ENCODE results near the gene ATP6V0A4. TPM values are rescaled to one million over a fixed set of nuclear protein-coding genes. Genes with fewer than 3 reads are reported as not detected.

ATP6V0A4 gene
- total RNA-seq, 1 donor from 2014 or later = 11.5 TPM

GRCh38 chr7:138662076-138662990 lies 135.7 kb downstream of the ATP6V0A4 start:
- no peak for DNase-seq (ENCODE audit: low read depth)

- DNase-seq (ENCODE audit: low read depth) = peak; percentile 16
Measured at GRCh38 chr7:138661069-138661635, 136.8 kb downstream of the ATP6V0A4 start.

GRCh38 chr7:138658889-138659288 lies 139.1 kb downstream of the ATP6V0A4 start:
- DNase-seq (ENCODE audit: low read depth) = no peak

GRCh38 chr7:138657854-138658386 lies 140.1 kb downstream of the ATP6V0A4 start:
- no peak for DNase-seq (ENCODE audit: low read depth)

- no peak for DNase-seq (ENCODE audit: low read depth)
Measured at GRCh38 chr7:138656952-138657351, 141.0 kb downstream of the ATP6V0A4 start.

Other genes with a start within 250 kb of the ATP6V0A4 start
- gene SVOPL, start 96.8 kb downstream of the ATP6V0A4 start, total RNA-seq = under 0.01 and 0.05 TPM in 2 replicates
- 1.2 TPM in 1 of 2 replicates, not detected in the other for gene TMEM213, start 202 bp downstream of the ATP6V0A4 start, total RNA-seq
- 1.0 and 10.1 TPM in 2 replicates for gene KIAA1549, start 183.2 kb upstream of the ATP6V0A4 start, total RNA-seq
- 13.5 and 34.9 TPM in 2 replicates for gene ZC3HAV1L, start 237.8 kb upstream of the ATP6V0A4 start, total RNA-seq

Data from renal cortical epithelial cell (primary cell).